Mammary epithelial cell (primary cell): ENCODE results near the gene CDH4.

ENCODE experiments used
- EZH2 ChIP-seq: IDR thresholded peaks from 2 replicates; pipeline ENCODE4 v1.6.1; 2012; ENCODE audit warnings: low read length, inconsistent platforms, borderline replicate concordance
- TF ChIP-seq, protein P1 (sequence below), 2 donors: IDR thresholded peaks in 1 of 2; conservative IDR thresholded peaks in 1 of 2; 2 replicates each; pipeline ENCODE4 v1.5.1; 2011 to 2012; ENCODE audit warnings: inconsistent platforms in 2 of 2, low read length in 2 of 2, mild to moderate bottlenecking in 2 of 2, control low read depth in 1 of 2, low read depth in 1 of 2; ENCODE audit not compliant: insufficient read depth in 1 of 2; ENCODE audit errors: extremely low read depth in 1 of 2

DNA sequence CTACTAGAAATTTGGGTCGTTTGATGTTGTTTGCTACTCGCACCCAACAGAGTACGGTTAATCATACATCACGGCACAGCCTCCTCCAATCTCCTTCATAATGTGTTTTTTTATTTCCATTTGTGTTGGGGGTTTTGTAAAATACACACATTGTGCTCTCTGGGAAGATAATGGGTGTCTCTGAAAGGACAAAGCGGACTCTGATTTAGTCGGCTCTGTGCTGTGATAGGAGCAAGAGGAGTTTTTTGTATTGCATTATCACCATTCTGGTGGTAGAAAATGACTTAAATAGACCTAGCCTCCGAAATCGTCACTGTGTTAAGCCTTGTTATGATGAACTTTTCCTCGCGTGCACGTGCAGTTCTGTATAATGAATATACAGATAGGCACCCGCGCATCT is 196.3 kb downstream of the CDH4 start:
- TF ChIP-seq, protein P1, sequence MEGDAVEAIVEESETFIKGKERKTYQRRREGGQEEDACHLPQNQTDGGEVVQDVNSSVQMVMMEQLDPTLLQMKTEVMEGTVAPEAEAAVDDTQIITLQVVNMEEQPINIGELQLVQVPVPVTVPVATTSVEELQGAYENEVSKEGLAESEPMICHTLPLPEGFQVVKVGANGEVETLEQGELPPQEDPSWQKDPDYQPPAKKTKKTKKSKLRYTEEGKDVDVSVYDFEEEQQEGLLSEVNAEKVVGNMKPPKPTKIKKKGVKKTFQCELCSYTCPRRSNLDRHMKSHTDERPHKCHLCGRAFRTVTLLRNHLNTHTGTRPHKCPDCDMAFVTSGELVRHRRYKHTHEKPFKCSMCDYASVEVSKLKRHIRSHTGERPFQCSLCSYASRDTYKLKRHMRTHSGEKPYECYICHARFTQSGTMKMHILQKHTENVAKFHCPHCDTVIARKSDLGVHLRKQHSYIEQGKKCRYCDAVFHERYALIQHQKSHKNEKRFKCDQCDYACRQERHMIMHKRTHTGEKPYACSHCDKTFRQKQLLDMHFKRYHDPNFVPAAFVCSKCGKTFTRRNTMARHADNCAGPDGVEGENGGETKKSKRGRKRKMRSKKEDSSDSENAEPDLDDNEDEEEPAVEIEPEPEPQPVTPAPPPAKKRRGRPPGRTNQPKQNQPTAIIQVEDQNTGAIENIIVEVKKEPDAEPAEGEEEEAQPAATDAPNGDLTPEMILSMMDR (conservative IDR thresholded peaks at IDR 0.05 in 1 of 2, IDR thresholded peaks at IDR 0.05 in 1 of 2; ENCODE audit: extremely low read depth in 1 of 2, insufficient read depth in 1 of 2, low read depth in 1 of 2, low read length in 2 of 2) = no peak
- no peak for TF ChIP-seq EZH2
